ENCODE results near the gene ZFP2.
"Not testable (repeated sequence)": the region's sequence is repeated elsewhere in the genome, so short reads cannot be mapped to it uniquely, and the experiment has no call there.

The ZFP2 gene

GRCh38 chr5:178895615-178896571 lies at the start of gene ZFP2:
Gene ZFP2 (plus strand): TSS chr5:178895913. CDS start chr5:178931314, 35,401 bp downstream.
- DNase-seq = no peak
- no peak for TF ChIP-seq POLR2A (IDR thresholded peaks at IDR 0.05; ENCODE audit: low read length)

GRCh38 chr5:178849316-178849715 lies 46.4 kb upstream of the ZFP2 start:
- TF ChIP-seq POLR2A (IDR thresholded peaks at IDR 0.05; ENCODE audit: low read length) (no peak), GATA1 (IDR thresholded peaks at IDR 0.05; ENCODE audit: low read depth, low read length) (no peak)
- DNase-seq = no peak

GRCh38 chr5:178851951-178852350 lies 43.8 kb upstream of the ZFP2 start:
- no peak for TF ChIP-seq GATA1 (IDR thresholded peaks at IDR 0.05; ENCODE audit: low read depth, low read length)
- no peak for TF ChIP-seq POLR2A (IDR thresholded peaks at IDR 0.05; ENCODE audit: low read length)
- DNase-seq = no peak

GRCh38 chr5:178854284-178854683 lies 41.4 kb upstream of the ZFP2 start:
- DNase-seq = no peak
- TF ChIP-seq GATA1 (IDR thresholded peaks at IDR 0.05; ENCODE audit: low read depth, low read length) (no peak), POLR2A (IDR thresholded peaks at IDR 0.05; ENCODE audit: low read length) (no peak)

- DNase-seq = peak; percentile 83
- no peak for TF ChIP-seq GATA1 (IDR thresholded peaks at IDR 0.05; ENCODE audit: low read depth, low read length)
- peak; percentile 63 for TF ChIP-seq POLR2A (IDR thresholded peaks at IDR 0.05; ENCODE audit: low read length)
These were observed 35.8 kb upstream of the ZFP2 start, which contains the start of gene ZNF354B for GRCh38 chr5:178859625-178860521. Gene ZNF354B (plus strand): TSS chr5:178859953. CDS start chr5:178861048, 1,095 bp downstream.

GRCh38 chr5:178860615-178861014 lies 35.1 kb upstream of the ZFP2 start:
- DNase-seq = not testable (repeated sequence)

GRCh38 chr5:178861627-178862026 lies 34.1 kb upstream of the ZFP2 start:
- TF ChIP-seq POLR2A (IDR thresholded peaks at IDR 0.05; ENCODE audit: low read length) (no peak), GATA1 (IDR thresholded peaks at IDR 0.05; ENCODE audit: low read depth, low read length) (no peak)
- DNase-seq = no peak

GRCh38 chr5:178866946-178867345 lies 28.8 kb upstream of the ZFP2 start:
- TF ChIP-seq POLR2A (IDR thresholded peaks at IDR 0.05; ENCODE audit: low read length) (no peak), GATA1 (IDR thresholded peaks at IDR 0.05; ENCODE audit: low read depth, low read length) (no peak)
- DNase-seq = no peak

GRCh38 chr5:178869577-178869976 lies 26.1 kb upstream of the ZFP2 start:
- TF ChIP-seq POLR2A (IDR thresholded peaks at IDR 0.05; ENCODE audit: low read length) (no peak), GATA1 (IDR thresholded peaks at IDR 0.05; ENCODE audit: low read depth, low read length) (no peak)
- DNase-seq = no peak

GRCh38 chr5:178870411-178870810 lies 25.3 kb upstream of the ZFP2 start:
- DNase-seq = no peak
- TF ChIP-seq GATA1 (IDR thresholded peaks at IDR 0.05; ENCODE audit: low read depth, low read length) = no peak
- TF ChIP-seq POLR2A (IDR thresholded peaks at IDR 0.05; ENCODE audit: low read length) = no peak

- no peak for TF ChIP-seq GATA1 (IDR thresholded peaks at IDR 0.05; ENCODE audit: low read depth, low read length)
- TF ChIP-seq POLR2A (IDR thresholded peaks at IDR 0.05; ENCODE audit: low read length) = no peak
- DNase-seq = no peak
These were observed 23.4 kb upstream of the ZFP2 start for GRCh38 chr5:178872302-178872701.

- DNase-seq = not testable (repeated sequence)
These were observed 12.5 kb upstream of the ZFP2 start for GRCh38 chr5:178883115-178883694.

- TF ChIP-seq POLR2A (IDR thresholded peaks at IDR 0.05; ENCODE audit: low read length) = no peak
- TF ChIP-seq GATA1 (IDR thresholded peaks at IDR 0.05; ENCODE audit: low read depth, low read length) = no peak
- DNase-seq = no peak
These were observed 11.8 kb upstream of the ZFP2 start for GRCh38 chr5:178883815-178884430.

GRCh38 chr5:178899289-178899688 lies 3.6 kb downstream of the ZFP2 start:
- DNase-seq = no peak
- TF ChIP-seq GATA1 (IDR thresholded peaks at IDR 0.05; ENCODE audit: low read depth, low read length) (no peak), POLR2A (IDR thresholded peaks at IDR 0.05; ENCODE audit: low read length) (no peak)

Data from erythroblast (primary cell).